Measurements from ENCODE around the gene GABRD. TPM values are rescaled to one million over a fixed set of nuclear protein-coding genes. Genes with fewer than 3 reads are reported as not detected.

GABRD gene
- total RNA-seq, 1 donor, result 0.27 TPM

DNA sequence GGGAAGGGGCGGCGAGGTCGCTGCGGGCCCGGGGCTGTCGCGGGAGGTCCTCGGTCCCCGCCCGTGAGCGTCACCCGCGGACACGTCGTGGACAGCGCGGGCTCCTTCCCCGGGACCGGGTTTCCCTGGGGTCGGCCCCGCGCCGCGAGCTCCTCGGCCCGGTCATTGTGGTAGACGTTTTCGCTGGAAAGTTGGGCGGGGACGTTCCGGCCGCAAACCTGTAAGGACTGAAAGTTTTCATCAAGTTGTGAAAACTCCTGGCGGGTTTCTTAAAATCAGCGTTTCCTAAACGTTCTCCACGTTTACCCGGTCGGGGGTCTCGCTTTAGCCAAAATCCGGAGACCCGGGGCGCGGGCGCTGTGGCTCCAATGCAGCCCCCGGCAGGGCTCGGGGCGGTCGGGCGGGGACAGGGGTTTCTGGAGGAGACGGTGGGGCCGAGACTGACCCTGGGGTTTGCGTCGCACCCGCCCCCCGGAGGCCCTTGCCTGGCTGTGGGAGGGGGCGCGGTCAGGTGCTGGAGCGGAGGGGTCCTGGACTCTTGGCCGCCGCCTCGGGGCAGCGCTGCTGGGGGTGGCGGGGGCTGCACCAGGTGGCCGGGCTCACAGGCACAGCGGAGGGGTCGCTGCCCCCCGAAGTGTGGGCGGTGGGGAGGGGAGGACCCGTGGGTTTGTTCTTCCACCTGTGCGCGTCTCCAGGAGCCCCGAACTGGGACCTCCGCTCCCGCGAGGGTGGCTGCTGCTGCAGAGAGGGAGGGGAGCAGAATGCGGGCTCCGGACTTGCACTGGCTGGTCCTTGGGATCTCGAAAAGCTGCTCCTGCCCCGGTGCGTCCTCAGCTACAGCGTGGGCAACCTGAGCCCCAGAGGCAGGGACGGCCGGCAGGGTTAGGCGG lies 31.9 kb downstream of the GABRD start:
- no peak for DNase-seq (ENCODE audit: low read depth in 2 of 3, low spot score in 2 of 3)

DNA sequence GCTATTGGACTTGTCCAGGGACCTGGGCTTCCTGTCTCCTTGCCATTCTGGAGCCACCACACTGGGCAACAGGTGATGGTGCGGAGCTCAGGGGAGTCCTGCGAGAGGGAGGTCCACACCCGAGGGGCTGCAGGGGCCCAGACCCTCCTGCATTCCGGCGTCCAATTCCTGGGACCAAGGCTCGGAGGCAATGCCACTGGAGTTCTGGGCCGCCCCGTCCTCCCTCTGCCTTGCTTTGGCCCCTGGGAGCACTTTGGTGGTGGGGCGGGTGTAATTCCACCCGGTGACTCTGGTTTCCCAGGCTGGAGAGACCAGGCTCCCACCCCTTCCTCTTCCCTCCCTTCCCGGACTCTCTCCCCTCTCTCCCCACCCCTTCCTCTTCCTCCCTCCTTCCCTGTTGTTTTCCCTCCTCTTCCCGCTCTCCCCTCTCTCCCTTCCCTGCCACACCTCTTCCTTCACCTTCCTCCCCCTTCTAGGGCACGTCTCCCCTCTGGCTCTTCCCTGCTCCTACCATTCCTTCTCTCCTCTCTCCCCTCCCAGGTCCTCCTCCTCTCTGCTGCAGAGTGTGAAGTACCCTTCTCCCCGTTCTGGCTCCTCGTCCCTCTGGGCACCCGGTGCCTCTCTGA lies 33.0 kb downstream of the GABRD start:
- DNase-seq (ENCODE audit: low read depth in 2 of 3, low spot score in 2 of 3), result no peak

DNA sequence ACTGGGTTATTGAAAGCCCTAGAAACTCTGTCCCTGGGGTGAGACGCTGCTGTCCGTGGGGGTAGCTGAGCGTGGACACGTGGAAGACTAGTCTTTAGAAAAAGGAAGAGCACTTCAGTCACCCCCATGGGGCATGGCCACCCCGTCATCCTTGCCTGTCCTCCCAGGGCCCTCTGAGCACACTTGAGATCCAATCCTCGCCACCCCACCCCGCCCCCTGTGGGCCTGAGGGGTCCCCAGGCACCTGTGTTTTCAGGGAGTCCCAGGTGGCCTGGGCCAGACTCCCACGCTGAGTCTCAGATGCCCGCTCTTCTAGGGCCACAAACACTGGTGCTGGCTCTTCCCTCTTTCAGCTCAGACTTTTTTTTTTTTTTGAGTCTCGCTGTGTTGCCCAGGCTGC lies 33.6 kb downstream of the GABRD start:
- no peak for DNase-seq (ENCODE audit: low read depth in 2 of 3, low spot score in 2 of 3)

DNA sequence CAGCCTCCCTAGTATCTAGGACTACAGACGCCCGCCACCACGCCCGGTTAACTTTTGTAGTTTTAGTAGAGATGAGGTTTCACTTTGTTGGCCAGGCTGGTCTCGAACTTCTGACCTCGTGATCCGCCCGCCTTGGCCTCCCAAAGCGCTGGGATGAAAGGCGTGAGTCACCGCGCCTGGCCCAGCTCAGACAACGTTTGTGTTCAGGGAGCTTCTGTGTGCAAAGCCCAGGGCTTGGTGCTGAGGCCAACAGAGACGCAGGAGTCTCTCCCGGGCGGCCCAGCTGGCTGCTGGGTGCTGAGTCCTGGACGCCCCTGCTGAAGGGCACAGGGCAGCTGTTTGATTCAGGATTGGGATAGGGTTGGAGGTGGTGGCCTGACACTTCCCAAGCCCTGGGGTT lies 34.1 kb downstream of the GABRD start:
- no peak for DNase-seq (ENCODE audit: low read depth in 2 of 3, low spot score in 2 of 3)

DNA sequence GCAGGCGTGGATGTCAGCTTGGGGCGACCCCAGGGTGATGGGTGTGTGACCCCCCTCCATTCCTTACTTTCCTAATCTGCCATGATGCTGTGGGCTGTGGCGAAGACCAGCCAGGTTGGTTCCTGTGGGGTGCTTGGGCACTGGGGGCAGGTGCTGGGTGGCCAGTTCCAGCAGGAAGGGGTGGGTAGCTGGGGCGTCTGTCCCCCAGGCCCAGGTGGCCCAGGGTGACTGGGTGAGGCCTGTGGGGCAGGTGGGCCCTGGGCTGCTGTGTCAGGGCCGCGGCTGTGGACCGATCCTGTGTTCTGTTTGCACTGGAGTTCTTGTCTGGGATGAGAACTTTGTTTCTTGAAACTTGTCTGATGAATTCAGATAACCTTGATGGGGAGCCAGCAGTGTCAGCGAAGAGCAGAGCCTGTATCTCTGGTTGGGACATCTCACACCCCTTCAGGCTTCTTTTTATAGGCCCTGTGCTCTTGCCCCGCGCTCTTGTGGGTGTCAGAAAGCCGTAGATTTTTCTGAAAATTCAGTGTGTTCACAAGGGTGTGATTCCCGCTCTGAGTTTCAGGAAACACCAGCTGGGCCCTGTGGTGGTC lies 34.7 kb downstream of the GABRD start:
- no peak for DNase-seq (ENCODE audit: low read depth in 2 of 3, low spot score in 2 of 3)

DNA sequence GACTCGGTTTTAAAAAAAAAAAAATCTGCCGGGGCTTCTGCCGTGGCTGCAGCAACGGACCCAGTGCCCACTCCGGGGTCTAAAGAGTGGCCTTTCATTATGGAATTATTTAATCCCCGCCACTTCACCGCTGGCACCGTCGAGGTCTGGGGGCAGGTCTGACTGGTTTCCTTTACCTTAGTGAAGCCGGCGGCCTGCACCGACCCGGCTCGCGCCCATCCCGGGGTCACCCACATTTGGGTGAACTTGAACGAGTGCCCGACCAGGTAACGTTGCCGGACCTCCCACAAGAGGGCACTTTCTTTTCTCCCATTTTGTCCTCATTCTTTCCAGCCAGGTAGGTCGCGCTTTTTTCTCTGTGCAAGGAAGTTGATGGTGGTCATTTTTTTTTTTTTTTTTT lies 35.4 kb downstream of the GABRD start:
- DNase-seq (ENCODE audit: low read depth in 2 of 3, low spot score in 2 of 3), result no peak

DNA sequence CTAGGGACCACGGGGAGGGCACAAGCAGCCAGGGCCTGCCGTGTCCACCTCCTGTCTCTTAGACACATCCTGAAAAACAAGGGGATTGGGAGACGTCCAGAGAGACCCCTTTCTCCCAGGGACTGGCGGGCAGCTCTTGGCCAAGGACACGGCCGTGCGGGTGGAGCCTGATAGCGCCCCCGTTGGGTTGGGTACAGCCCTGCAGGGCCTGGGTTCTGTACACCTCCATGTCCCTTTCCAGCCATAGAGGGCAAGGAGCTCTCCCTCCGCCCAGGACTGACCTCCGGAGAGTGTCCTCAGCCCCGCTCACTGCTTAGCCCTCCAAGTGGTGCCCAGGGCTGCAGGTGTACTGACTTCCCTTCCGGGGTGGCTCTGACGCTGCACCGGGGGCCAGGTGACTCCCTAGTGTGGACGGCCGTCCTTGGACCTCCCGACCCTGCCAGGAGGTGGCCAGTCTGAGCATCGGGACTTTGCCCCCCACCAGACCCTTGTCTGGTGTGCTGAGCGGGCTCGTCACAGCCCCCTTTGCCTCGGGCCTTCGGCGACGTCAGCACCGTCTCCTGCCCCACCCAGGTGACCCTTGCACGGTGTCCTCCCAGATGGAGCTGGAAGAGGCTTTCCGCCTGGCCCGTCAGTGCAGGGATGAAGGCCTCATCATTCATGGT lies 36.9 kb downstream of the GABRD start:
- no peak for DNase-seq (ENCODE audit: low read depth in 2 of 3, low spot score in 2 of 3)

DNA sequence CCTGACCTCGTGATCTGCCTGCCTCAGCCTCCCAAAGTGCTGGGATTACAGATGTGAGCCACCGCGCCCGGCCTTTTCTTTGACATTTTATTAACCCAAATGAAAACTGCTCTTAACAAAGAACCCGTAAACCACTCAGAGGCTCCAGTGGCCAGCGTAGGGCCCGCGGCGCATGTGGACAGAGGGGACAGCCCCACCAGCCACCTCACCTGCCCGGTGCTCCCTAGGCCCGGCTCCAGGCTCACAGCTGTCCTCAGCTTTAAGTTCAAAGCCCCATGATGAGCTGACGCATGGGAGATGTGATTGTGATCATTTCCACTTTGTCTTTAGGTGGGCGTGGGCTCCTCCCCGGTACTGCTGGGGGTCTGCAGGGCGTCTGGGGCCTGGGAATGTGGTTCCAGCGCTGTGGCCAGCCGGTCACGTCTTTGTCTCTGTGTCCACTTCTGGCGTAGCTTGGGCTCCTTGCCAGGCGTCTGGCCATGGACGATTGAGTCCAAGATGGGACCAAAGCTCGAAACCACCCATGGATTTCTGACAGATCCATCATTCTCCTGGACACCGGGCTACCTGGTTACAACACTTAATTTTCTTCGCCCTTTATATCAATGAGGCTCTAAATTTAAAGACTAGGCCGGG lies 37.9 kb downstream of the GABRD start:
- no peak for DNase-seq (ENCODE audit: low read depth in 2 of 3, low spot score in 2 of 3)

DNA sequence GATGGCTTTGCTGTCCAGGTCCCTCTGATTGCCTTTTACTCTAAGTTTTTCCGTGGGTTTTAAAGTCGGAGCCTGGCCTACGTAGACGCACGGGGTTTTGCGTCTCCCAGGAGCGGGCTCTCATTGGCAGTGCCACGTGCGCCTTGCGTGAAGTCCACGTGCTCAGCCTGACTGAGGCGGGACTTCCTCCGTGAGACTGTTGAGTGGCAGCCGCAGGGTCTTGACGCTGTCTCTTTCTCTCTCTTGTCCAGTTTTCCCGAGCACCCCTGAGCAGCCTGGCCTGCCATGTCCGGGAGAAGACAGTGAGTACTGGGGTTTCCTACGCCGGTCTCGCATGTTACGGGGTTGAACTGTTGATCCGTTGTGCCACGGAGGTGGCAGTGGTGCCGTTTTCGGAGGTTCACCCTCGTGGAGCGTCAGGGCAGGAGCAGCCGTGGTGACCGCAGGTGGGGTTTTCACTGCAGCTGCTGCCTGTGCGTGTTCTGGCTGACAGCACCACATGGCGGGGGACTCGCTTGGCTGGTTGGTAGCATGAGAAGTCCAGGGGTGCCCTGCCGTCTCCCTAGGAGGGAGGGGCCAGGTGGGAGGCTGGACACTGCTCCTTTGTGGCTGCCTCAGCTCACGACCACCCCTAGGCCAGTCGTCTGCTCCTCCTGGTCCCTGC lies 40.3 kb downstream of the GABRD start:
- no peak for DNase-seq (ENCODE audit: low read depth in 2 of 3, low spot score in 2 of 3)

DNA sequence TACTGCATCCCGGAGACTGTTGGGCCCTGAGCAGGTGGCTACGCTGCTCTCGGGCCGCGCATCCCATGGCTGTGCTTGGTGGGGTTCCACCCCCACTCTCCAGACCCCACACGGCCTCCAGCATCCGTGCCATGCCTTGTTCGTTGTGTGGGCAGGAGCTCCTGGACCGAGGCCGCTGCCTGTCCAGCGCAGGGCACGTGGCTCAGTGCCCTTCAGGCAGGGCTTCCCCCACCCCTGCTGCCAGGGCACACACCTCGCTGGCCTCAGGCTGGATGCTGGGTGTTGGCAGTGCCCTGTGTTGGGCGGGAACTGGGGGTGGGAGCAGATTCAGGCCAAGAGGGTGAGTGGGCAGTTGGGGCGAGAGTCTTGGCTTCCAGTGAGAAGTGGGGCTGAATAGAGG lies 40.9 kb downstream of the GABRD start:
- DNase-seq (ENCODE audit: low read depth in 2 of 3, low spot score in 2 of 3), result no peak

DNA sequence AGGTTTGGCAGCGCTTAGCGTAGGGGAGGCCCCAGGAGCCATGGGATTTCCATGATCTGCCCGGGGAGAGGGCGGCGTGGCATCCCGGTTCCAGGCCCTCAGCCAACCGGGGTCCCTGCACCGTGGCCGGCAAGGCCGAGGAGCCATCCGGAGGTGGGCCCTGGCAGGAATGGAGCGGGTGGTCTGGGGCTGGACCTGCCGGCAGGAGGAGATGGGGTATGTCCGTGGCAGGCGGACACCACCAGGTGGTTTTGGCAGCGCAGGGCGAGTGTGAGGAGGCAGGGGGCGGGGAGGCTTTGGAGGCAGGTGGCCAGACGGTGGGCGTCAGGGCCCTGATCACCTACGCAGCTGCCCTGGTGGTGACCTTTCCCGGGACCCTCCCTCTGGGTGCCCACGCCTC lies 41.4 kb downstream of the GABRD start:
- DNase-seq (ENCODE audit: low read depth in 2 of 3, low spot score in 2 of 3), result no peak

DNA sequence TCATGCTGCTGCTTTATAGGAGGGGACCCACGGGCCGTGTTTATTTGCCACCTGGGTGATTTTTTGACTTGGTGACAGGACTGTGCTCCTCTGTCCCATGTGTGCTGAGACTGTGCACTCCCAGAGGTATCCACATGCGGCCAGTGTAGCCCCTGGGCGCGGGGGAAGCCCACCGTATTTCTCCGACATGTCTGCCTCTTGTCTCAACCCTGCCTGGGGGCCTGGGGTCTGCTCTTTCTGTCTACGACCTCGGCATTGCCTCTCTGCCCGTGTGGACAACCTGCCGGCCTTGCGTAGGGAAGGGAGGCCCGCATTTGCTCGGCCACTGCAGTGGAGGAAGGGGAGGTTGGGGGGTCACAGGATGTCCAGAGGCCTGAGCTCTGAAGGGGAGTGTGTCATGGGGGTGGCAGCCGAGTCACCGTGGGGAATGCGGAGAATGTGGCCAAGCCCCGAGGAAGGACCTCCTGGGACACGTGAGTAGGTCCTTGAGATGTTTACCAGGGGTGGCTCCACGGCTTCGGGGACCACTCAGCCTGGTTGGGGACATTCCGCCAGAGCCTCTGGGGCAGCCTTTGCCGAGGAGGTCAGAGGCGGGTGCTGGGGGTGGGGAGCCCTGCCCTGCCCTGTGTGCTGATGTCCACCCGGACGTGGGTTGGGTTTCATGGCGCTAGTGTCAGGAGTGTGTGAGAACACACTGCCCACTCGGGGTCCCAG lies 42.1 kb downstream of the GABRD start:
- no peak for DNase-seq (ENCODE audit: low read depth in 2 of 3, low spot score in 2 of 3)

DNA sequence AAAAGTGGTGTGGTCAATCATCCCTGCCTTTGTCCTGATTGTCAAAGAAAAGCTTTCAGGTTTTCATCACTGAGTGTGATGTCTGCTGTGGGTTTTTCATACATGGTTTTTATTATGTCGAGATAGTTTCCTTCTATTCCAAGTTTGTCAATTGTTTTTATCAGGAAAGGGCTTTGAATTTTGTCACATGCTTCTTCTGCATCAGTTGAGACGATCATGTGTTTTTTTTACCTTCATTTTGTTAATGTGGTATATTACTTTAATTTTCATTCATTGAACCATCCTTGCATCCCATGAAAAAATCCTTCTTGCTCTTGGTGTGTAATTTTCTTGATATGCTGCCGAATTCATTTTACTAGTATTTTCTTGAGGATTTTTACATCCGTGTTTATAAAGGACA lies 46.6 kb downstream of the GABRD start:
- no peak for DNase-seq (ENCODE audit: low read depth in 2 of 3, low spot score in 2 of 3)

DNA sequence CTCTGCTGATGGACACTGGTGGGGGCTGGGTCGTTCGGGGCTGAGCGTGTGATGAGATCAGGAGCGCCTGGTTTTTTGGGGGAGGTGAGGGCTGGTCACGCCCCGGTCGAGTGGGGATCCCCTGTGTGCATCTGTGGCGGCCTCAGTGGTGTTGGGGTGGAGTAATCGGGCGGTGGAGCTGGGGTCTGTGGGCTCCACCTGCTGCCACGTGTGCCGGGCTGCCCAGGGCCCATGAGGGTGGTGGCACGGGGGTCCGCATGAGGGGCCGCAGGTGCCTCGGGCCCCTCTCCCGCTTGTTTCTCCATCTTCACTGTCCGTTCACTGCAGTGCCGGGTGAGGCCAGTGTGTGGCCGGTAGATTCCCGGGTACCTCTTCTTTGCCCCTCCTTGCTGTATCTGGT lies 48.2 kb downstream of the GABRD start:
- DNase-seq (ENCODE audit: low read depth in 2 of 3, low spot score in 2 of 3), result no peak

DNA sequence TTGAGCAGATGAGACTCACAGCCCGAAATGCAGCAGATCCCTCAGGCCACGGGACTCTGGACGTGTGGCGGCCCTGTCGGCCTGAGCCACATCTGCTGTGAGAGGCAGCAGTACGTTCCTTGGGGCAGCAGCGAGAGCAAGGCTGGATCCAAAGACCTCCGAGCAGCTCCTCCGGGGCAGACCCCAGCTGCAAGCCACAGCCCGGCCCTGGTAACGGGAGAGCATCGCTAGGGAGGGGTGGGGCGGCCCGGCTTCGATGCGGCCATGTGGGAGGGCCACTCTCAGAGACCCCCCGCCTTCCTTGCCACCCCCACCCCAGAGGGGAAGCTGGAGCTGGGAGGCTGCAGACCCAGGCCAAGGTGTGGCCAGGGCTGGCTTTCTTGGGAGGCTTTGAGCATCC lies 48.8 kb downstream of the GABRD start:
- no peak for DNase-seq (ENCODE audit: low read depth in 2 of 3, low spot score in 2 of 3)

DNA sequence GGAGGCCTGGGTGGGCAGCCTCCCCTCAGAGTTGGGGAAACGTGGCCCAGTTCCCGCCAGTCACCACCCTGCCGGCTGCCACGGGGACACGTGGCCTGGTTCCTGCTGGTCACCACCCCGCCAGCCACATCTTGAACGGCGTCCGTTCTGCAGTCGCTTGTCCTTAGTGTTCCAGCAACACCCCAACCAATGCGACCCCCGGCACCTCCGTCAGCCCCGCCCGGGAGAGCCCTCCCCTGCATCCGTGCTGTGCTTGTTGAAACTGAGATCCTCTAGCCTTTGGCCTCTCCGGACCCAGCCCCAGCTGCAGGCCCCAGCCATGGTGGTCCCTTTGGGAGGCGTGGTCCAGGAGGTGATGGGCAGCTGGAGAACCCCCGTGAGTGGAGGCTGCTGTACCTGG lies 49.8 kb downstream of the GABRD start:
- no peak for DNase-seq (ENCODE audit: low read depth in 2 of 3, low spot score in 2 of 3)

DNA sequence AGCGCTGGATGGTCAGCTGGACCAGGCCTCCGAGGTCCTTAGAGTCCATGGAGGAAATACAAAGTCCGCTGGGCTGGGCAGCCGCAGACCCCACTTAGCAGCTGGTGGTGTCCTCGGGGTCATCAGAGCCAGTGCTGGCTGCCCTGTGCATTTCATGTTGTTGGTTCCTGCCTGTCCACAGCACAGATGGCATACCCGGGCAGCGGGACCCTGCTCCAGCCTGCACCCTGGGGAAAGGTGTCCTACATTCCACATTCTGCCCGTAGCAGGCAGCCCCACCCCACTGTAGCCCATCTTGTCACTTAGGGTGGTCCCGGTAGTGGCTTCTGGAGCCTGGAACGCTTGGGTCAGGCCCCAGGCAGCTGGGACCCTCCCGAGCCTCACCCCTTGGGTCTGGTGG lies 50.9 kb downstream of the GABRD start:
- DNase-seq (ENCODE audit: low read depth in 2 of 3, low spot score in 2 of 3), result no peak

DNA sequence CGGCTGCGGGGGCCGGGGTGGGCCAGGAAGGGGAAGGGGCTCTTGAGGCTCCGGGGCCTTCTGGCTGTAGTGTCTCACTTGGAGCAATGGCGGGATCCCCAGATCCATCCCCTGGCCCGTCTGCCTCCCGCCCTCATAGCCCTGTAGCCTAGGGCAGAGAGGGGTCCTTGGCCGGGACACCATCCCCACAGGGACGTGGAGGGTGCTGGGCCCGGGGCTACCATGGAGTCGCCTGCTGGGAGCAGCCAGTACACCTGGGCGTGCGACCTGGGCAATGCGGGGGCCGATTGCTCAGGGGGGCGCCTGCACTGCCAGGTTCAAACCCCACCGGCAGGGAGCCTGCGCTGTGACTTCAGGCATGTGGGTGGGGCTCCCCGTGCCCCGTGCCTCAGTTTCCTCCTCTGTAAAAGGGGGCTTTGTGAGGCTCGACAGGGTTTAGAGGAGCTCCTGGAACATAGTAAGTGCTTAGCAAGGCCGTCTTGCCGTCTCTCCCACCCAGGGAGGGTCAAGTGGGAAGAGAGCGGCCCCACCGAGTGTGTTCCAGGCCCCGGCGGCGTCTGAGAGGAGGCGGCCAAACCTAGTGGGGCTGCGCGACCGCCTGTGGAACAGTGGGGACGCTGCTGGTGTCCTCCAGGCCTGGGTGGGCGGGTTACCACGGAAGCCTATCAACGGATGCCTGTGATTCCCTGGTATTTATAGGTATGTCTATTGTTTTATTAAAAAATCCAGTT lies 51.8 kb downstream of the GABRD start:
- DNase-seq (ENCODE audit: low read depth in 2 of 3, low spot score in 2 of 3), result no peak

DNA sequence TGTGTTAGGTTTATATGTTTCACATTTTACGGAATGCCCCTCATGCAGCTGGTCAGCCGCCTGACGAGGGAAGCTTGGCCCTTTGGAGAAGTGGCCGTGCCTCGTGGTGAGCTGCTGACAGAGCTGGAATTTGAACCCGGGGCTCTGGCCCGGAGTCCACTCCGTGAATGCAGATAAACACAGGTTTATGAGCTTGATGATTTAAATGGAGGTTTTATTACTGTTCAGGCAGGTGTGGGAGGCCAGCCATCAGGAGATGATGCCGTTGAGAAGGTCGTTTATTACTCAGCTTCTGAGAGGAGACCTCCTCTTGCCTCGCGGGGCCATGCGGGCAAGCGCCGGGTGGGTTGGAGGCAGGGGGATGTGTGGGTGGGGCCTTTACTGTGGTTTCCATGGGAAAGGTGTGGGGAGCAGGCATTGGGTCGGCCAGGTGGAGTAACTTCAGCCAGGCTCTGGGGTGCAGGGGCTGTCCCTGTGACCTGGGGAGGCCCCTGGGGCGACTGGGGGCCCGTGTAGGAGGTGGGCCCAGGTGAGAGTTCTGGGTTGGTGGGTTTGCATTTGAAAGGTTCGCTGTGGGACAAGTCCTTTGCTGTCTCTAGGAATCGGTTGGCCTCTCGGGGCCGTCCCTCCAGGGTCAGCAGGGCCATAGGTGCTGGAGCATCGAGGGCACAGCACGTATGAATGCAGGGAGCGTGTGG lies 53.1 kb downstream of the GABRD start:
- no peak for DNase-seq (ENCODE audit: low read depth in 2 of 3, low spot score in 2 of 3)
